Natural killer cell (primary cell): ENCODE data around the gene IFI6. TPM values are rescaled to one million over a fixed set of nuclear protein-coding genes. Genes with fewer than 3 reads are reported as not detected.
"Not testable (repeated sequence)": the region's sequence is repeated elsewhere in the genome, so short reads cannot be mapped to it uniquely, and the experiment has no call there.

Experiments used
- ATAC-seq, 3 donors: fragments of 150-1000 bp in 2 of 3; fragments of 200-7000 bp in 1 of 3; cut with Tn5 transposase; 1 replicate in 1 of 3; 2 replicates in 2 of 3; pipeline ENCODE4 v1.10.0; 2021; ENCODE audit warnings: mild to moderate bottlenecking in 2 of 3, moderate library complexity in 2 of 3
- DNase-seq, 2 donors: peaks; one replicate each; pipeline versions ENCODE4 v3.0.0 to v3.0.0-alpha.2; 2013 to 2021; ENCODE audit warnings: mixed read lengths in 1 of 2
- H3K27ac ChIP-seq: one replicate; pipeline ENCODE4 v1.5.1; 2013; ENCODE audit warnings: mild to moderate bottlenecking, low read length
- H3K27me3 ChIP-seq: one replicate; pipeline ENCODE4 v1.6.1; 2013; ENCODE audit warnings: low read length; ENCODE audit not compliant: control insufficient read depth, insufficient read depth
- H3K36me3 ChIP-seq: one replicate; pipeline ENCODE4 v1.6.1; 2013; ENCODE audit warnings: low read length; ENCODE audit not compliant: control insufficient read depth, insufficient read depth
- H3K4me1 ChIP-seq: one replicate; pipeline ENCODE4 v1.6.1; 2013; ENCODE audit warnings: low read length; ENCODE audit not compliant: control insufficient read depth, insufficient read depth
- H3K4me3 ChIP-seq: one replicate; pipeline ENCODE4 v1.5.1; 2013; ENCODE audit warnings: low read length
- H3K9me3 ChIP-seq: one replicate; pipeline ENCODE4 v1.6.1; 2013; ENCODE audit warnings: low read length; ENCODE audit not compliant: control insufficient read depth, insufficient read depth
- H3K27ac Mint-ChIP-seq, 2 donors: one replicate each; pipeline ENCODE4 v1.8.0; 2022; ENCODE audit warnings: mild to moderate bottlenecking in 2 of 2, mixed read lengths in 2 of 2, moderate library complexity in 1 of 2
- H3K27me3 Mint-ChIP-seq, 2 donors: one replicate each; pipeline ENCODE4 v1.8.0; 2022; ENCODE audit warnings: low read depth in 2 of 2, mixed read lengths in 2 of 2
- H3K36me3 Mint-ChIP-seq: one replicate; pipeline ENCODE4 v1.8.0; 2022; ENCODE audit warnings: mixed read lengths
- H3K4me1 Mint-ChIP-seq, 2 donors: one replicate each; pipeline ENCODE4 v1.8.0; 2022; ENCODE audit warnings: mixed read lengths in 2 of 2
- H3K4me3 Mint-ChIP-seq: one replicate; pipeline ENCODE4 v1.8.0; 2022; ENCODE audit warnings: mild to moderate bottlenecking, moderate library complexity, mixed read lengths
- H3K9me3 Mint-ChIP-seq, 2 donors: one replicate each; pipeline ENCODE4 v1.8.0; 2022; ENCODE audit warnings: mixed read lengths in 2 of 2
- WGBS: methylation state at CpG from one replicate; pipeline ENCODE4 v1.1.7; 2013; ENCODE audit warnings: missing lambda C conversion rate; ENCODE audit not compliant: insufficient coverage; 5-methylcytosine and 5-hydroxymethylcytosine counted together
- intact Hi-C: fragments of 100-400 bp; cut with micrococcal nuclease; formaldehyde crosslinking; loops from one replicate; pipeline ENCODE4 v1.14.2; 2022
- total RNA-seq, 4 donors: library from RNA; stranded (reverse); fragments of 120-200 nt in 1 of 4; gene quantifications; one replicate each; pipeline versions ENCODE4 v1.2.3 to v1.2.4, GENCODE V29; 2013 to 2022
- TF ChIP-seq, protein P1 (sequence below): fragments of 200-600 bp; IDR thresholded peaks from one replicate; pipeline ENCODE4 v1.8.0; 2022; ENCODE audit warnings: antibody characterized with exemption

IFI6 gene
- total RNA-seq, 3 donors from 2014 or later (not counting 1 experiment from before 2014, with no cell fraction given) = 26.7 to 36.0 (median 34.8) TPM

DNA sequence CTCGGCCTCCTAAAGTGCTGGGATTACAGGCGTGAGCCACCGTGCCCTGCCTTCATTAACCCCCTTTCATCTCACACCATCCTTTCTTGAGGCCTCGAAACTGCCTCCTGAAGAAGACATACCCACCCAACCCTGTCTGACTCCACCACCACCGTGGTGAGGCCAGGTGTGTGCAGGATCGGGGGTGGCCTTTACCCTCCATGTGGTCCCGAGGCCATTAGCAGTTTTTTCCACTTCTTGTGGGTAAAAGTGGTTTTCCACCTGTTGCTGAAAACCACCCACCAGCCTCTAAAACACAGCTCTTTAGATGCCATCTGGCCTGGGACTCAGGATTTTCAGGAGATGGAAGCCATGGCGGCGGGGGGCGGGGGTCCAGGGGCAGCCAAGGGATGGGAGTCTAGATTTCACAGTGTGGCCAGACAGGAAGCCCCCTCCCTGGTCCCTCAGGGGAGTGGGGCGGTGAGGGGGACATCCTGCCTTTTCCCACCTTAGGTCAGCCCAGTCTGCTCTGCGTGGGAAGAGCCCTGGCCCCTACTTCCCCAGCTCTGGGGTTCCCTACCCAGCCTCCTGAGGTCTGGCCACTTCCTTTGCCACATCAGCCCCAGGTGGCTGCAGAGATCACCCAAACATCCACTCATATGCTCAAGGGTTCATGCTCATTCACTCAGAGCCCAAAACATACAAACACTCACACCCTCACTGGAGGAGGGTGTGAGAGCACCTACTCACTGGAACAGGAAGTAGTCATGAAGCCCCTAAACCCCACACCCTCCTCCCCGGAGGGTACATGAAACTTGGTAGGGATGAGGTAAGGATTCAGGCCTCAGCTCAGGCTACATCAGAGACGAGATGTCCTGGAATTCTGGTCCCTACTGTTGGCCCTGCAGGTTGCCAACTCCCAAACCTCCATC, 39.4 kb downstream of the IFI6 start:
- Histone ChIP-seq H3K27ac (peak overlapping the region; percentile 94), H3K36me3 (no peaks in the 10 kb centered on the region), H3K9me3 (no peaks in the 10 kb centered on the region), H3K4me1 (peaks cover 93% of the 10 kb centered on the region), H3K4me3 (peak overlapping the region; percentile 71), H3K27me3 (no peaks in the 10 kb centered on the region)
- Mint-ChIP-seq H3K27ac (peak overlapping the region; percentile 89 to 92), H3K4me3 (peak overlapping the region; percentile 85), H3K4me1 (peaks cover 64 to 87% of the 10 kb centered on the region in 2 donors), H3K36me3 (no peaks in the 10 kb centered on the region), H3K27me3 (no peaks in the 10 kb centered on the region), H3K9me3 (no peaks in the 10 kb centered on the region)
- 6% methylated on average over 10 of the region's 14 CpGs for WGBS
- TF ChIP-seq, protein P1, sequence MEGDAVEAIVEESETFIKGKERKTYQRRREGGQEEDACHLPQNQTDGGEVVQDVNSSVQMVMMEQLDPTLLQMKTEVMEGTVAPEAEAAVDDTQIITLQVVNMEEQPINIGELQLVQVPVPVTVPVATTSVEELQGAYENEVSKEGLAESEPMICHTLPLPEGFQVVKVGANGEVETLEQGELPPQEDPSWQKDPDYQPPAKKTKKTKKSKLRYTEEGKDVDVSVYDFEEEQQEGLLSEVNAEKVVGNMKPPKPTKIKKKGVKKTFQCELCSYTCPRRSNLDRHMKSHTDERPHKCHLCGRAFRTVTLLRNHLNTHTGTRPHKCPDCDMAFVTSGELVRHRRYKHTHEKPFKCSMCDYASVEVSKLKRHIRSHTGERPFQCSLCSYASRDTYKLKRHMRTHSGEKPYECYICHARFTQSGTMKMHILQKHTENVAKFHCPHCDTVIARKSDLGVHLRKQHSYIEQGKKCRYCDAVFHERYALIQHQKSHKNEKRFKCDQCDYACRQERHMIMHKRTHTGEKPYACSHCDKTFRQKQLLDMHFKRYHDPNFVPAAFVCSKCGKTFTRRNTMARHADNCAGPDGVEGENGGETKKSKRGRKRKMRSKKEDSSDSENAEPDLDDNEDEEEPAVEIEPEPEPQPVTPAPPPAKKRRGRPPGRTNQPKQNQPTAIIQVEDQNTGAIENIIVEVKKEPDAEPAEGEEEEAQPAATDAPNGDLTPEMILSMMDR = no peak
- DNase-seq (peak in 1 of 2 donors; percentile 63), ATAC-seq (peak; percentile 51 to 61 (median 57))
- intact Hi-C loops = loop anchor here (1.0 to 2.0 kb wide), 3 partner anchors 7 to 27 kb away; no protein-coding TSS in a partner anchor

GRCh38 chr1:27630859-27631491, 41.0 kb downstream of the IFI6 start:
- intact Hi-C loops = no loop called here
- H3K27ac ChIP-seq = peak overlapping the region; percentile 94

DNA sequence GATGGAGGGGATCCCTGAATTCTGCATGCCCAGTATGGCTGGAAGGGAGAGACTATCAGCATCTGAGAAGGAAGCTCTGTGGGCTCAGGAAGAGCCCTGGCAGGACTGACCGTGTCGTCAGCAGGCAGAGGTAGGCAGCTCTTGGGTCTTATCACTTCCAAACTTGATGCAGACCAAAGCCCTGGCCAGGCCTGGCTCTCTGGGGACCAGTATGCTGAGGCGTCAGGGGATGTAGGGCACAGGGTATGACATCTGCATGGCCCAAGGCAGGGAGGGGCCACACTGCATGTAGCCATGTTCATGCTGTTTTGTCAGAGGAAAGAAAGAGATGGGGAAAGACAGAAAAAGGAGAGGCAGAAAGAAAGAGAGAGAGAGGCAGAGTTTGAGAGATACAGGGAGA, 43.3 kb downstream of the IFI6 start:
- H3K9me3 Mint-ChIP-seq = no peaks in the 10 kb centered on the region
- TF ChIP-seq, protein P1 = no peak
- no peaks in the 10 kb centered on the region for H3K36me3 Mint-ChIP-seq
- Histone ChIP-seq H3K4me1 (peaks cover 98% of the 10 kb centered on the region), H3K36me3 (peaks cover 11% of the 10 kb centered on the region), H3K27me3 (no peaks in the 10 kb centered on the region), H3K27ac (peak overlapping the region; percentile 54), H3K9me3 (no peaks in the 10 kb centered on the region), H3K4me3 (no peak overlapping the region)
- ATAC-seq (no peak), DNase-seq (no peak)
- 30% methylated on average over 3 of the region's 3 CpGs for WGBS
- no peaks in the 10 kb centered on the region for H3K27me3 Mint-ChIP-seq
- H3K4me3 Mint-ChIP-seq = peak overlapping the region; percentile 3
- H3K4me1 Mint-ChIP-seq = peaks cover 72% of the 10 kb centered on the region in 2 donors
- peak overlapping the region; percentile 71 to 76 for H3K27ac Mint-ChIP-seq
- intact Hi-C loops = no loop called here

More at GRCh38 chr1:27630859-27631491, 41.0 kb downstream of the IFI6 start:
- no peak for DNase-seq
- Mint-ChIP-seq H3K27me3 (no peaks in the 10 kb centered on the region), H3K36me3 (no peaks in the 10 kb centered on the region), H3K4me1 (peaks cover 71 to 87% of the 10 kb centered on the region in 2 donors), H3K27ac (peak overlapping the region; percentile 89 to 92), H3K9me3 (no peaks in the 10 kb centered on the region), H3K4me3 (peak overlapping the region; percentile 60)
- H3K36me3 ChIP-seq = no peaks in the 10 kb centered on the region
- H3K9me3 ChIP-seq = no peaks in the 10 kb centered on the region
- H3K4me3 ChIP-seq = no peak overlapping the region
- 24% methylated on average over 5 of the region's 5 CpGs for WGBS
- no peak for ATAC-seq
- H3K4me1 ChIP-seq = peaks cover 96% of the 10 kb centered on the region
- TF ChIP-seq, protein P1 = no peak
- no peaks in the 10 kb centered on the region for H3K27me3 ChIP-seq

DNA sequence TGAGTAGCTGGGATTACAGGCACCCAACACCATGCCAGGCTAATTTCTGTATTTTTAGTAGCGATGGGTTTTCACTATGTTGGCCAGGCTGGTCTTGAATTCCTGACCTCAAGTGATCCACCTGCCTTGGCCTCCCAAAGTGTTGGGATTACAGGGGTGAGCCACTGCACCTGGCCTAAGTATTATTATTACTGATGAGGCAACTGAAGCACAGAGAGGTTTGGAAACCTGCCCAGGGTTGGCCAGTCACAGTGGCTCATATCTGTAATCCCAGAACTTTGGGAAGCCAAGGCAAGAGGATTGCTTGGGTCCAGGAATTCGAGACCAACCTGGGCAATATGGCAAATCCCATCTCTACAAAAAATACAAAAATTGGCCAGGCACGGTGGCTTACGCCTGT, 44.3 kb downstream of the IFI6 start:
- H3K4me1 ChIP-seq = peaks cover 98% of the 10 kb centered on the region
- 91% methylated on average over 4 of the region's 4 CpGs for WGBS
- H3K4me1 Mint-ChIP-seq = peaks cover 63 to 69% of the 10 kb centered on the region in 2 donors
- H3K27me3 Mint-ChIP-seq, DNase-seq, intact Hi-C loops, H3K27ac Mint-ChIP-seq, H3K9me3 Mint-ChIP-seq, ATAC-seq, H3K4me3 Mint-ChIP-seq, H3K4me3 ChIP-seq, H3K36me3 Mint-ChIP-seq, H3K27me3 ChIP-seq, H3K9me3 ChIP-seq: not testable (repeated sequence)
- peak overlapping the region; percentile 6 for H3K27ac ChIP-seq
- peaks cover 20% of the 10 kb centered on the region for H3K36me3 ChIP-seq
